ELR (cell line): ENCODE data around the gene GXYLT1.
A peak's percentile ranks its signal among the peaks of the same experiment; 100 is the strongest.
"Not testable (repeated sequence)": the region's sequence is repeated elsewhere in the genome, so short reads cannot be mapped to it uniquely, and the experiment has no call there.

Experiments used
- DNase-seq: peaks from one replicate; pipeline ENCODE4 v3.0.0-alpha.2; 2015; ENCODE audit warnings: low read depth

Gene GXYLT1, protein sequence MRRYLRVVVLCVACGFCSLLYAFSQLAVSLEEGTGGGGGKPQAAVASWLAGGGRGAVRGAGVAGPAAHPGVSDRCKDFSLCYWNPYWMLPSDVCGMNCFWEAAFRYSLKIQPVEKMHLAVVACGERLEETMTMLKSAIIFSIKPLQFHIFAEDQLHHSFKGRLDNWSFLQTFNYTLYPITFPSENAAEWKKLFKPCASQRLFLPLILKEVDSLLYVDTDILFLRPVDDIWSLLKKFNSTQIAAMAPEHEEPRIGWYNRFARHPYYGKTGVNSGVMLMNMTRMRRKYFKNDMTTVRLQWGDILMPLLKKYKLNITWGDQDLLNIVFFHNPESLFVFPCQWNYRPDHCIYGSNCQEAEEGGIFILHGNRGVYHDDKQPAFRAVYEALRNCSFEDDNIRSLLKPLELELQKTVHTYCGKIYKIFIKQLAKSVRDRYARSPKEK

GRCh38 chr12:42144408-42145196 is at the start of gene GXYLT1:
GXYLT1 (minus strand) TSS chr12:42144874; CDS start chr12:42144646, 228 bp downstream.
- DNase-seq: peak; percentile 95

- DNase-seq: no peak
These were observed 48.0 kb upstream of the GXYLT1 start for GRCh38 chr12:42192686-42193085.

DNA sequence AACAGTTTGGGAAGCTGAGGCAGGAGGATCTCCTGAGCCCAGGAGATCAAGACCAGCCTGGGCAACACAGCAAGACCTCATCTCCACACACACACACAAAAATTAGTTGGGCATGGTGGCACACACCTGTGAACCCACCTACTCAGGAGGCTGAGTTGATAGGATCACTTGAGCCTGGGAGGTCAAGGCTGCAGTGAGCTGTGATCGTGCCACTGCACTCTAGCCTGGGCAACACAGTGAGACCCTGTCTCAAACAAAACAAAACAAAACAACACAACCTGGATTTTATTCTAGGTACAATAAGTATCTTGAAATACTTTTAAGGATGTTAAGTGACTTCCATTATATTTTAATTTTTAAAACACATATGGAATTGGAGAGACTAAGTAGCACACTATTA is 47.6 kb upstream of the GXYLT1 start:
- no peak for DNase-seq

DNA sequence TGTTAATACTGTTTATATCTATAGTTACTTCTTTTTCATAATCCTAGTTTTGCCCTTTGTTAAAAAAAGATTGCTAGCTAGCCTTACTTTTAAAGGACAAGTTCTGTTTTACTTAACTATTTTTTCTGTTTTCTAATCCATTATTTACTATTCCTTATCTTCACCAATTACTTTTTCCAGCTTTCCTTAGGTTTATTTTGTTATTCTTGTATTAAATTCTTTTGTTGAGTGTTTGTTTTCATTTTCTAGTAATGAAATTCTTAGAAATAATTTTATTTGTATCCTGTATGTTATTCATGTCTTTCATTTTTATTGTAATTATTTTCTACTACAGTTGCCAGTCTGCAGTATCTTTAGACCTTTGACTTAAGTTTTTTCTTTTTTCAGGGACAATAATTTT is 45.7 kb upstream of the GXYLT1 start:
- DNase-seq: no peak

GRCh38 chr12:42188275-42188674 is 43.6 kb upstream of the GXYLT1 start:
- not testable (repeated sequence) for DNase-seq

- DNase-seq: no peak
These were observed 43.1 kb upstream of the GXYLT1 start for GRCh38 chr12:42187799-42188198.

GRCh38 chr12:42186793-42187192 is 42.1 kb upstream of the GXYLT1 start:
- DNase-seq: no peak

DNA sequence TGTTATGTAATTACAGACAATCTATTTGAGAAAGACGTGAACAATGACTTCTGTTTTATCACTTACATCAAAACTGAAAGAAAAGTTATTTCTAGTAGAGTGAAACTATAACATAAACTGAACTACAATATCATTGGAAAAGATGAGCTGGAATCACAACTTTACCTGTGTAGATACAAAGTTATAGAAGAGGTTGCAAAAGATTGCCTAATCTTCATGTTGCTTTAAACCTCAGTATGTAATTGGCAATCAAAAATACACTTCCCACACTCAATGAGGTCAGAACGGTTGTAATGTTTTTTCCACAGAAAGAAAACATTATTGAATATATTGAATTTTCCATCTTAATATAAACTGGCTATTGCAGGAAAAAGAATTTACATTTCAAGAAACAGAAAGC is 37.7 kb upstream of the GXYLT1 start:
- no peak for DNase-seq

DNA sequence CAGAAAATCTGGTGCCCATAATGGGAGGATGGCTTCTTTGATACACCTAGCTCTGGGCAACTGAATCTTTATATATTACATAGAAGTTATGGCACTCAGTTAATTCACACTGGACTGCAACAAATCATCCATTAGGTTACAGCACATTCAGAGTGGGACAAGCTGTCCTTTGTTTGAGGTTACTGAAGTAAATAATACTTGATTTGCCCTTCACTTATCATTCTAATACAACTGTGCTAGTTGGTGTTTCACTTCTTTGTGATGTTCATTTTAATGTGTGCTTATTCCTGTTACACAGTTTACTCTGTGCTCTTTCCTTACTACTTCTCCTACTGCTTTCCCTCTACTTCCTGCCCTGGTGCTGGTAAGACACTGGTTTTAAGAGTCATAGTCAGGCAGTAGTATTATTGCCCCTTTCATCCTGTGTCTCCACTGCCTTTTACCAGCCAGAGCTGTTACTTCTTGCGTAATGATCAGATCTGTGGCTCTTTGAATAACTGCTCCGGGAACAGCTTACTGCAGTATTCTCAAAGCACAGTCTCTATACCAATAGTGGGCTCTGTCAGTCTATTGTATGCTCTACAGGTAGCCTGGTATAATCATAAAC is 36.4 kb upstream of the GXYLT1 start:
- no peak for DNase-seq

DNA sequence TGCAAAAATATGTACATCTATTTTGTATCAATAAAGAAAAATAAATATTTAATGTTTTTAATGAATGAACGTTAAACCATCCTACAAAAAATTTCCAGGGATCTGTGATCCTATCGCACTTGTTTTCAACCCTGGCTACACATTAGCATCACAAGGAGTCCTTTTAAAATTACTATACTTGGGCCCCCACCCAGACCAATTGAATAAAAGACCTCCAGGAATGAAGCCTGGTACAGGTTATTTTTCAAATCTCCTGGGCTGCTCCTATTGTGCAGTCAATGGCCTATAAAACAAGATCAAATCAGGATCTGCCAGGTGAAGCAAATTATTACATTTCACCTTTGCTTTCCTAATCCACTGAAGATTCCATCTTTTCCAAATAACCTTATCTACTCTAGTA is 33.4 kb upstream of the GXYLT1 start:
- no peak for DNase-seq

GRCh38 chr12:42174978-42175377 is 30.3 kb upstream of the GXYLT1 start:
- no peak for DNase-seq

- no peak for DNase-seq
These were observed 29.4 kb upstream of the GXYLT1 start for GRCh38 chr12:42173961-42174521.

DNA sequence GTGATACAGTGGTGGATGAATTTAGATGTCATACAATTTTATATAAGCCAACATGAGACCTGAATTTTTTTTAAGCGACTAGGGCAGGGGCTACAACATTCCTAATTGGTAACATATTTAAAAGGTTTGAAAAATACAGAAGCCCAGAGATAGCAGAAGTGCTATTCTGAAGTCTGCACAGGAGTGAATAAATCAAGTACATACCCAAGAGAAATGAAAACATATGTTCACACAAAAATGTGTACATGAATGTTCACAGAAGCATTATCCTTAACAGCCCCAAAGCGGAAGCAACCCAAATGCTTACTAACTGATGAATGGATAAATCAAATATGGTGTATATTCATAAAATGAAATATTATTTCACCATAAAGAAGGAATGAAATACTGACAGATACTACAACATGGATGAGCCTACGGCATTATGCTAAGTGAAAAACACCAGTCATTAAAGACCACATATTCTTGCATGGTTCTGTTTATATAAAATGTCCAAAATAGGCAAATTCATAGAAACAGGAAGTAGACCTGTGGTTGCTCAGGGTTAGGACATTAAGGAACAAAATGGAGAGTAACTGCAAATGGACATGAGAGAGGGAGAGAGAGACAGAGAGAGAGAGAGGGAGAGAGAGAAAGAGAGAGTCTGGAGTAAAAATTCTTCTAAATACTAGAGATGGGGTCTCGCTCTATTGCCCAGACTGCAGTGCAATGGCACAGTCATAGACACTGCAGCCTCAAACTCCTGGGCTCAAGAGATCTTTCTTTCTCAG is 28.0 kb upstream of the GXYLT1 start:
- DNase-seq: no peak

DNA sequence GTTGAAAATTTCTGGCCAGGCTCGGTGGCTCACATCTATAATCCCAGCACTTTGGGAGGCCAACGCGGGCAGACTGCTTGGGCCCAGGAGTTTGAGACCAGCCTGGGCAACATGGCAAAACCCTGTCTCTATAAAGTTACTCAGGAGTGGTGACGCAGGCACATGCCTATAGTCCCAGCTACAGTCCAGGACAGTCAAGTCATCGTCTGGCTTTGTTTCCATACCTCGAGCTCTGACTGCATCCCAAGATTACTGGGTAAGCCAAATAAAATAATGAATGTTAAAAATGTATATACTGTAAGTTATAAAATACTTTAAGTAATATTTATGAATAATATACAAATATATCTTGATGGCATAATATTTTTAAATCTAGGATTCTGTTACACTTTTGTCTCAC is 23.0 kb upstream of the GXYLT1 start:
- no peak for DNase-seq

- peak; percentile 16 for DNase-seq
These were observed 21.8 kb upstream of the GXYLT1 start for GRCh38 chr12:42166501-42166900.

DNA sequence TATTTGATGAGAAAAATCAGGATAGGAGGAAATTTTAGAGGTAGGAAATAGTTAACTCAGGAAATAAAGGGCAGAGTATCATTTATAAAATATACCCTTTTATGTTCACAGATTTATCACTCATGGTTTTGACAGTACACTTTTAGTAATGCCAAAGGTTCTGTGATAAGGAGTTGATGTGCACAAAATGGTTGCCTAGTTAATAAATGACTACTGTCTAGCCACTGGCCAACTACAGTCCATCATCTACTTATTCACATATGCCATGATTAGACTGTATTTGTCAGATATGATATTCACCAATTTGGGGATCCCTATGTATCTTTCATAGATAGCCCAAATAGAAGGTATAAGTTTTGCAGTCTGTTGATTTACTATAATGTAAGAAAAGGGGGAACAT is 19.2 kb upstream of the GXYLT1 start:
- DNase-seq: no peak

DNA sequence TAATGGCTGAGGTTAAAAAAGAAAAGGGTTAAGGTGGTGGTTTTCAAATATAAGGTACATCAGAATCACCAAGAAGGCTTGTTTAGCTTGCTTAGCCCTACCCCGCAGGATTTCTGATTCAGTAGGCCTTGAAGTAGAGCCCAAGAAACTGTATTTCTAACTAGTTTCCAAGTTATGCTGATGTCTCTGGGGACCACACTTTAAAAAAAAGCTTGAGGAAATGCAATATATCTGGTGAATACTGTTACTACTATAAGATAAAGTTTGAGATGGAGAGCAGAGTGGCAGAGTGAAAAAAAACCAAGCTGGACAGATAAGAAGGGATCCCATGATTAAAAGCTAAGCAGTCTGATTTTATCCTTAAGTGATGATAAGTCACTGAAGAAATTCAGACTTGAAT is 18.3 kb upstream of the GXYLT1 start:
- no peak for DNase-seq

DNA sequence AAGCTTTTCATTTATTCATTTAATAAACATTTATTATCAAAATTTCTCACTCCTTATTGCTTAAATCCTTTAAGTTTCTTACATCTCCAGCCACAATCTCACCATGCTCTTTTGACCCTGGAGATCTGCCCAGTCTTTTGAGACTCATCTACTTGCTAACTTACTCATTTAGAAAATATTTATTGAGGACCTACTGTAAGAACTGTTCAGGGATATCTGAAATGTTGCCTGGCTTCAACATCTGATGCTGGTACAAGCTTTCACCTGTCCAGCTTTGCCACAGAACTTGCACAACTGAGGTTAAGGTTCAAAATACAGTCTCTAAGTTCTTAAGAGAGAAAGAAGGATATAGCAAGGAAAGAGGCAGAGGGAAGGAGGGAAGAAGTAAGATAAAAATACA is 17.5 kb upstream of the GXYLT1 start:
- peak; percentile 66 for DNase-seq

- DNase-seq: no peak
These were observed 16.9 kb upstream of the GXYLT1 start for GRCh38 chr12:42161529-42161928.

GRCh38 chr12:42156232-42156631 is 11.6 kb upstream of the GXYLT1 start:
- DNase-seq: no peak

- peak; percentile 41 for DNase-seq
These were observed 1.0 kb upstream of the GXYLT1 start for GRCh38 chr12:42145552-42146215.
